ENCODE measurements around the gene TMC5.
"Not testable (repeated sequence)": the region's sequence is repeated elsewhere in the genome, so short reads cannot be mapped to it uniquely, and the experiment has no call there.

The TMC5 gene

DNA sequence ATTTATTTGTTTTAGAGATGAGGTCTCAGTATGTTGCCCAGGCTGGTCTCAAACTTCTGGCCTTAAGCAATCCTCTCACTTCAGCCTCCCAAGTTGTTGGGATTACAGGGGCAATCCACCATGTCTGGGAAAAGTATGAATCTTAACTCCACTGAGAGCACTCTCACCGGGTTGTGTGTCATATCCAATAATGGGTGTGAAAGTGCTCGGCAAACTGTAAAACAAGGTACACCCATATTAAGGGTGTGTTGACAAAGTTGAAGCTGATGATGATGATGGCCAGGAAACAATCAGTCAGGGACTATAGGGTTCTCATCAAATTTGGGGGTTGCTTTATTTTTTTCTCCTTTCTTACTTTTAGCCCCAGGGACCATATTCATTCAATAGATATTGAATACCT is 25.3 kb upstream of the TMC5 start:
- H3K4me3 ChIP-seq (replicated peaks; ENCODE audit: low read depth, low read length), result no peak overlapping the region
- DNase-seq (ENCODE audit: low read depth), result no peak
- TF ChIP-seq, protein P1, sequence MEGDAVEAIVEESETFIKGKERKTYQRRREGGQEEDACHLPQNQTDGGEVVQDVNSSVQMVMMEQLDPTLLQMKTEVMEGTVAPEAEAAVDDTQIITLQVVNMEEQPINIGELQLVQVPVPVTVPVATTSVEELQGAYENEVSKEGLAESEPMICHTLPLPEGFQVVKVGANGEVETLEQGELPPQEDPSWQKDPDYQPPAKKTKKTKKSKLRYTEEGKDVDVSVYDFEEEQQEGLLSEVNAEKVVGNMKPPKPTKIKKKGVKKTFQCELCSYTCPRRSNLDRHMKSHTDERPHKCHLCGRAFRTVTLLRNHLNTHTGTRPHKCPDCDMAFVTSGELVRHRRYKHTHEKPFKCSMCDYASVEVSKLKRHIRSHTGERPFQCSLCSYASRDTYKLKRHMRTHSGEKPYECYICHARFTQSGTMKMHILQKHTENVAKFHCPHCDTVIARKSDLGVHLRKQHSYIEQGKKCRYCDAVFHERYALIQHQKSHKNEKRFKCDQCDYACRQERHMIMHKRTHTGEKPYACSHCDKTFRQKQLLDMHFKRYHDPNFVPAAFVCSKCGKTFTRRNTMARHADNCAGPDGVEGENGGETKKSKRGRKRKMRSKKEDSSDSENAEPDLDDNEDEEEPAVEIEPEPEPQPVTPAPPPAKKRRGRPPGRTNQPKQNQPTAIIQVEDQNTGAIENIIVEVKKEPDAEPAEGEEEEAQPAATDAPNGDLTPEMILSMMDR (IDR thresholded peaks at IDR 0.05; ENCODE audit: low read length, missing control alignments), result no peak

DNA sequence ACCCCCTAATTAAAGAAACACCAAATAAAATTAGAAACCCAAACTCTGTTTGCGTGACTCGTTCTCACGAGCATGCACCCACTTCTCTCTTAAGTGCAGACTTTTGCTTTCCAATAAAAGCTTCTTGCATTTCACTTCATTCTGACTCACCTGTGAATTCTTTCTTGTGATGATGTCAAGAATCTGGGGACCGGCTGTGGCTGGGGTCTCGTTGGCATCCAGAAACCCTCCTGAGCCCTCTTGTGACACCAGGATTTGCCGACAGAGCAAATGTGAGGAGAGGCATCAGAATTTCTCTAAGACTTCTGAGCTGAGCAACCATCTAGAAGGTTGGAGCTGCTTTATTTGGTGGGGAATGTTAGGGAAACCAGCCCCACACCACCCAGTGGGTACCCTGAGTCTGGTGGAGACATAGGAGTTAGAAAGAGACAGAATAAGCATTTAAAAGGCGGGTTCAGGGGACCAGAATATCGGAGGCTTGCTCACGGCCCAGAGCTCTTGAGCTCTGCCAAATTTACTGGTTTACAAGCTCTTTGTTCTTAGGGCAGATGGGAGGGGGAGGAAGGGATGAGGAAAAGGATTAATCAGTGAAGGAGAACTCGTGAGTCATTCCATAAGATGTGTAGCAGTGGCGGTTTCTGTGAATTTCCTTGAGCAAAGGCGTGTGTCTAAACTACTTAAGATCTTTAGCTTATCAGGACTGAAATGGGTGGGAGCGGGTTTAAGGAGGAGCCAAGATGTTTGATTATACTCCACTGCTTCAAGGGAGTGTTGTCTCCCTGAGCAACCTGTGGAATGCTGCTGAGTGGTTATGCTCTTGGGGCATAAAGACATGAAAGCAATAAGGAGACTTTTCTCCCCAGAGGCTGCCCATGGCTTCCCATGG is 24.2 kb upstream of the TMC5 start:
- TF ChIP-seq, protein P1 (IDR thresholded peaks at IDR 0.05; ENCODE audit: low read length, missing control alignments), result no peak
- DNase-seq (ENCODE audit: low read depth), result peak; percentile 26

DNA sequence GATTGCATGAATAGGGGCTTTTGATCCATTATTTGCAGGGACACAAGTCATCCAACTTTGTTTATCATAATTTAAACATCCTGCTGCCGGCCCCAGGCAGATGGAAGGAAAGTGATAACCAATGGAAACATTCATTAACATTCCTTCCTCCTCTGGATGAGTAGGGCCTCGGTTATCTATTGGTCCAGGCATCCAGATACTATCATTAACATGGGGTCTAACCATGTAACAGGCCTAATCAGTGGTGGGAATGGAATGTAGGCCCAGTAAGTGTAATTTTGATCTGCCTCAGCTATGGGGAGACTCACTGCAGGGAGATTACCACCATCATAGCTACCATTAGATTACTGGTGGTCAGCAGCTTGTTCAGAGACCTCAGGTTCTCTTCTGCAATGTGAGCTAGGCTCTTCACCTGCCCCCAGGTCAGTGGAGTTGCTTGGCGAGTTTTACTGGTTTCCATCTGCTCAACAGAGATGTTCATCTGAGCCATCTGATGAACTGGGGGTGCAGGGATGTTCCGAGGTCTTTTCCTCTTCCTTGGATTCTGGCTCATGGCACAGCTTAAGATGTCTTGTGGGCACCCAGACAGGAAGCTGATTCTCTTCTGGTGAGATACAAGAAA is 21.9 kb upstream of the TMC5 start:
- not testable (repeated sequence) for DNase-seq (ENCODE audit: low read depth); H3K4me3 ChIP-seq (replicated peaks; ENCODE audit: low read depth, low read length)

More for the DNA sequence above, 24.2 kb upstream of the TMC5 start:
- no peak overlapping the region for H3K4me3 ChIP-seq (replicated peaks; ENCODE audit: low read depth, low read length)

DNA sequence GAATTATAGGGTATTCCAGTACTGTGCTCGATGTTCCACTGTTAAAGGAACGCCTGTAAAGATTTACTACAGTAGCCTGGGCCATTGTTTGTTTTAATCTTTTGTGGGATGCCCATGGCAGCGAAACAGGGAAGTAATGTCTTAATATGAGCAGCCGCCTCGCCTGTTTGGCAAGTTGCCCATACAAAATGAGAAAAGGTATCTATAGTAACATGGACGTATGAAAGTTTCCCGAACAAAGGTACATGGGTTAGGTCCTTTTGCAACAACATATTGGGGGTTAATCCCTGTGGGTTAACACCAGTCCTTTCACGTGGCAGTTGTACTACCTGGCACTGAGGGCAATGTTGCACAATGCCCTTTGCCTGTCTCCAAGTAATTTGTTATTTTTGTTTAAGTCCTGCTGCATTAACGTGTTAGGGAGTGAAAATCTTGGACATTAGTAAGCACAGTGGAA is 21.1 kb upstream of the TMC5 start:
- TF ChIP-seq, protein P1 (IDR thresholded peaks at IDR 0.05; ENCODE audit: low read length, missing control alignments), result no peak
- H3K4me3 ChIP-seq (replicated peaks; ENCODE audit: low read depth, low read length), result no peak overlapping the region
- no peak for DNase-seq (ENCODE audit: low read depth)

DNA sequence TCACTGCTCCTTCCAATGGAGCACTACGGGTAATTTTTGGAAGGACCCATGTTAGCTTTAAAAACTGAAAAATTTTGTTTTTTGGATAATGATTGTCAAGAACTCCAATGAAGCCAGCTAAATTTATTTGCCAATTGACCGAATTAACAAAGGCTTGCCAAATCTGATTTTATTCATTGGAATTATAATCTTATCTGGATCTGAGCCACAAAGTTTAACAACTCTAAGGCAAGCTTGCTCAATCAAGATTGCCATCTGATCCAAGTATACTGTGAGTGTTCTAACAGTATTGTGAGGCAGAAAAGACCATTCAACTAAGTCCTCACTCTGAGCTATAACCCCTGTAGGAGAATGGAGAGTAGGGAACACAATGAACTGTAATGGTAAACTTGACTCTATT is 20.3 kb upstream of the TMC5 start:
- DNase-seq (ENCODE audit: low read depth); H3K4me3 ChIP-seq (replicated peaks; ENCODE audit: low read depth, low read length): not testable (repeated sequence)

DNA sequence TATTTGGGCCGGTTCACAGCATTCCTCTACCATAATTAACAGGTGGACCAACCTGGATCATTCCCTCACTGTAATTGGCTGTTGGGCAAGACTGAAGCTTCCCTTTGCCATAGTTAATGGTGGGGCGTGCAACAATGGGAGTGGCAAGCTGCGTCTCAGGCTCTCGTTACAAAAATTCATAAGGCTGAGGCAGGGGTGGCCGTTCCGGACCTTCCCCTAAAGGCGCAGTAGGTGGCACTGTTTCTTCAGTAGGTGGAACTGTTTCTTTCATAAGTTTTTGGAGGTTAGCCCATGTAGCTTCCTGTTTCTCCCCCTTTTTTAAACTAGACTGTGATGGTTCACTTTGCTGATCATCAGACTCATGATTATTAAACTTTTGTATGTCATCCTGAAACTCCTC is 17.0 kb upstream of the TMC5 start:
- TF ChIP-seq, protein P1 (IDR thresholded peaks at IDR 0.05; ENCODE audit: low read length, missing control alignments), result no peak
- no peak overlapping the region for H3K4me3 ChIP-seq (replicated peaks; ENCODE audit: low read depth, low read length)
- DNase-seq (ENCODE audit: low read depth), result no peak

DNA sequence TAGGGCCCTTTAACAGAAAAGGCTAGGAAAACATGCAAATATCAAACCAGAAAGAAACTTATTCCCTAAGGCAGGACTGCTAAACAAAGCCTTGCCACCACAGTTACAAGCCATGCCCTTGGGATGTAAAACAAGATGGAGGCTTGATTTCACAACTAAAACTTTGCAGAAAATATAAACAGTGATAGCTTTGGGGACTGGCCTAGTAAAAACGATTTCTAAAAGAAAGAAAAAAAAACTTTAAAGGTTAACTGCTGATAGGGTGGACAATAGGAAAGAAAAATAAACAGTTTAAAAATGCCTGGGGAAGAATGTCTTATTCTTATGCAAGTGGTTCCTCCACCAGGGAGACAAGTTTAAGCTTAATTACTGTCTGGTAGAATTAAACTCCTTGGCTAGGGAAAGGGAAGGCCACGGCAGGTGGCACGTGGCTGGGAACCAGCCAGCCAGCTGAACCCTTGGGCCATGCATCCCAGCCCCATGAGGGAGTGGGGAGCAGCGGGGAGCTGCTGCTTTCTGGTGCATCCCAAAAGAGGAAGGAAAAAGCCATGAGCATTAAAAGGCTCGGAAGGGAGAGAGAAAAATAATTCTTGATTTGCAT is 10.7 kb upstream of the TMC5 start:
- TF ChIP-seq, protein P1 (IDR thresholded peaks at IDR 0.05; ENCODE audit: low read length, missing control alignments), result no peak
- no peak for DNase-seq (ENCODE audit: low read depth)
- no peak overlapping the region for H3K4me3 ChIP-seq (replicated peaks; ENCODE audit: low read depth, low read length)
